Measurements from ENCODE around the gene ADAM8. TPM values are rescaled to one million over a fixed set of nuclear protein-coding genes. Genes with fewer than 3 reads are reported as not detected.
A peak's percentile ranks its signal among the peaks of the same experiment; 100 is the strongest.

The ADAM8 gene
- total RNA-seq, 2 donors from 2014 or later = 156 to 218 TPM

DNA sequence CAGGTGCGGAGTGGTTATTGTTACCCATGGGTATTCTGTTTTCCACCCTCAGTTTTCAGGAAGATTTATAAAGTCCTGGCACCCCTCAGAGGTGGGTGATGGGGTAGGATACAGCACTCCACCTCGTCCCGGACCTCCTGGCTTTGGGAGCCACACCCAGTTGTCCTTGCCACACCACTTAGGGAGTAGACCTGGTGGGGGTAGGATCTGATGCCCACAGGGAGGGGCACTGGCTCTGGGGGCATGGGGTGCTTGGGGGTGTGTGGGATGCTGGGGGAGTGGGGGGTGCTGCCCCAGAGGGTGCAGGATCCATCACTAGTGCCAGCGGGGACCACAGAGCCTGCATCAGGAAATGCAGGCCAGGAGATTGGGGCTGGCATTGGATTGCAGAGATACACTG is 36.5 kb upstream of the ADAM8 start:
- no peaks in the 10 kb centered on the region for H3K4me1 Mint-ChIP-seq (ENCODE audit: low read depth)
- no peak for ATAC-seq (replicated peaks in 1 of 2)
- H3K9me3 Mint-ChIP-seq = no peaks in the 10 kb centered on the region
- peaks cover under 1% of the 10 kb centered on the region in 2 donors for H3K36me3 Mint-ChIP-seq (ENCODE audit: insufficient read depth in 2 of 2)
- H3K27ac Mint-ChIP-seq = no peak overlapping the region
- no peak for DNase-seq
- no peak overlapping the region for H3K4me3 Mint-ChIP-seq
- no peaks in the 10 kb centered on the region for H3K27me3 Mint-ChIP-seq (ENCODE audit: low read depth)

DNA sequence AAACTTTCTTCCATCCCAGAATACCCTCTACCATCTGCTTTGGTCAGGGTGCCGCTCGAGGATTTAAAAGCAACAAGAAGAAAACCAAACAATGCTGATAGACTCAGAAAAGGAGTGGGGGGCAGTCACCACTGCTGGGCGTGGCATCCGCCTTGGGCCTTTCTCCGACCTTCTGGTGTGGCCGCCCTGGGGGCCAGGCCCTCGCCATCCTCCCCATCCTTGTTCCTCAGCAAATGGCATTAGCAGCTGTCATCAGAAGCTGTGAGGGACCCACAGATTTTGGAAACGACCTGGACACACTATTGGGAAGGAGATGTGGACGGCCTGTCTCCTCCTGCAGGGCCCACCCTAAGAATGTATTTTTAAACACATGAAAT is 36.1 kb upstream of the ADAM8 start:
- DNase-seq (no peak), ATAC-seq (replicated peaks in 1 of 2) (no peak)
- Mint-ChIP-seq H3K27me3 (ENCODE audit: low read depth) (no peaks in the 10 kb centered on the region), H3K36me3 (ENCODE audit: insufficient read depth in 2 of 2) (peaks cover 4% of the 10 kb centered on the region in 2 donors), H3K9me3 (no peaks in the 10 kb centered on the region), H3K27ac (no peak overlapping the region), H3K4me1 (ENCODE audit: low read depth) (peaks cover 3% of the 10 kb centered on the region), H3K4me3 (no peak overlapping the region)

- H3K36me3 Mint-ChIP-seq (ENCODE audit: insufficient read depth in 2 of 2) = peaks cover 4 to 5% of the 10 kb centered on the region in 2 donors
- no peak for DNase-seq
- no peaks in the 10 kb centered on the region for H3K9me3 Mint-ChIP-seq
- H3K4me1 Mint-ChIP-seq (ENCODE audit: low read depth) = peaks cover 9% of the 10 kb centered on the region
- no peak overlapping the region for H3K4me3 Mint-ChIP-seq
- H3K27ac Mint-ChIP-seq = no peak overlapping the region
- ATAC-seq (replicated peaks in 1 of 2) = no peak
- H3K27me3 Mint-ChIP-seq (ENCODE audit: low read depth) = no peaks in the 10 kb centered on the region
Observed at GRCh38 chr10:133312016-133312768, 35.5 kb upstream of the ADAM8 start.

DNA sequence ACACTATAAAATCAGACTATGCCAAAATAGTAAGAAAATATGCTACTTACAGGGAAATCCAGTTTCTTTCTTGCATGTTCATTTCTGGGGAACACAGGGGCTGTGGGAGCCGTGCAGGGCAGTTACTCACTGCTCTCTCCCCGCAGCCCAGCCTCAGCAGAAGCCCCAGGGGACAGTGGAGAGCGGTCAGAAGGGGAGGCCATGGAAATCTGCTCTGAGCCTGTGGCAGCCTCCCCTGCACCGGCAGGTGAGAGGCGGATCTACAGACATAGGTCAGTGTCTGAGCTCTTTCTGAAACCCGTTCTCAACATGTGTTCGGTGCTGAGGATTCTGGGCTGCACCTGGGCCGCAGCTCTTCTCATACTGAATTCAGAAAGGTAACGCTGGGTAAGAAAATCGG is 34.9 kb upstream of the ADAM8 start:
- H3K4me1 Mint-ChIP-seq (ENCODE audit: low read depth) = peaks cover 15% of the 10 kb centered on the region
- no peaks in the 10 kb centered on the region for H3K27me3 Mint-ChIP-seq (ENCODE audit: low read depth)
- peaks cover 4 to 5% of the 10 kb centered on the region in 2 donors for H3K36me3 Mint-ChIP-seq (ENCODE audit: insufficient read depth in 2 of 2)
- H3K9me3 Mint-ChIP-seq = no peaks in the 10 kb centered on the region
- H3K4me3 Mint-ChIP-seq = no peak overlapping the region
- DNase-seq (no peak), ATAC-seq (replicated peaks in 1 of 2) (no peak)
- H3K27ac Mint-ChIP-seq = no peak overlapping the region

GRCh38 chr10:133310789-133311188 is 34.1 kb upstream of the ADAM8 start:
- Mint-ChIP-seq H3K27me3 (ENCODE audit: low read depth) (no peaks in the 10 kb centered on the region), H3K4me1 (ENCODE audit: low read depth) (peaks cover 16% of the 10 kb centered on the region), H3K9me3 (no peaks in the 10 kb centered on the region), H3K4me3 (no peak overlapping the region), H3K27ac (no peak overlapping the region), H3K36me3 (ENCODE audit: insufficient read depth in 2 of 2) (peaks cover 4 to 5% of the 10 kb centered on the region in 2 donors)
- ATAC-seq (replicated peaks in 1 of 2) (no peak), DNase-seq (no peak)

DNA sequence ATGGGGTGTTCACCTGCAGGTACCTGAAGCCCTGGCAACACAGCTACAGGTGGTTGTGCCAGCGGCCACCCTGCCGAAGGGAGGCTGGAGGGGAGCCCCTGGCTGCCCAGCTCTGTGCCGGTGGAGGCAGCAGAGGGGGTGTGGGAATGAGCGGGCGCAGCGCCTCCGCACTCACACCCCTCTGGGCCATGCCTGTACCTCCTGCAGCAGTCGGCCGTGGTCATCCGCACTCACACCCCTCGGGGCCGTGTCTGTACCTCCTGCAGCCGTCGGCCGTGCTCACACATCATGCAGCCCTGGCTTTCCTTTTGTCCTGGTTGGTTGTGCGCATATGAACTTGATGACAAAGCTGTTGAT is 33.7 kb upstream of the ADAM8 start:
- DNase-seq = no peak
- no peak for ATAC-seq (replicated peaks in 1 of 2)

GRCh38 chr10:133309720-133310398 is 33.2 kb upstream of the ADAM8 start:
- Mint-ChIP-seq H3K4me3 (peak overlapping the region; percentile 37 to 78), H3K4me1 (ENCODE audit: low read depth) (peaks cover 24% of the 10 kb centered on the region), H3K27me3 (ENCODE audit: low read depth) (no peaks in the 10 kb centered on the region), H3K27ac (no peak overlapping the region), H3K36me3 (ENCODE audit: insufficient read depth in 2 of 2) (peaks cover 4 to 5% of the 10 kb centered on the region in 2 donors), H3K9me3 (no peaks in the 10 kb centered on the region)
- DNase-seq = no peak
- no peak for ATAC-seq (replicated peaks in 1 of 2)

More for the DNA sequence above, 33.7 kb upstream of the ADAM8 start:
- H3K27me3 Mint-ChIP-seq (ENCODE audit: low read depth) = no peaks in the 10 kb centered on the region
- H3K36me3 Mint-ChIP-seq (ENCODE audit: insufficient read depth in 2 of 2) = peaks cover 4 to 5% of the 10 kb centered on the region in 2 donors
- H3K4me1 Mint-ChIP-seq (ENCODE audit: low read depth) = peaks cover 19% of the 10 kb centered on the region
- peak overlapping the region in 1 of 2 donors; percentile 78 for H3K4me3 Mint-ChIP-seq
- H3K27ac Mint-ChIP-seq = no peak overlapping the region
- H3K9me3 Mint-ChIP-seq = no peaks in the 10 kb centered on the region

DNA sequence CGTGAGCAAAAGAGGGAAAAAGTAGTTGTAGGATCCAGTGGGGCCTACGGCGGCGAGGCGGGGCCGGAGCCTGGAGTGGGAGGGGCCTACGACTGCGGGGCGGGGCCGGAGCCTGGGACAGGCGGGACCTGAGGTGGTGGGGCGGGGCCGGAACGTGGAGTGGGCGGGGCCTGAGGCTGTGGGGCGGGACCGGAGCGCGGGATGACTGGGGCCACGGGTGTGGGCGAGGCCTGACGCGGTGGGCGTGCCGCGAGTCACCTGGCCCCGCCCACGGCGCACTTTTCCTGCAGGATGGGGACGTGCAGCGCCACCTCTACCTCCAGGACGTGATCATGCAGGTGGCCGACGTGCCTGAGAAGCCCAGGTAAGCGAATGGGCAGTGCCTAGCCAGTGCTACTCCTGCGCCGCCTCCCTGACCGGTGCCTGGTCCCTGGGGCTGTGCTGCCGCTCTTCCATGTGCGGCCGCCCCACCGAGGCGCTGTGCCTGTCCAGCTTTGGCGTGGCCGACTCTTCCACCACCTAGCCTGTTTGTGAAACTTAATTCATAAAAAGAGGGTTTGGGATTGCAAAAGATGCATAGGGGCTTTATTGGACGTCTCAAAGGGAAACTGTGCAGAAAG is 32.5 kb upstream of the ADAM8 start:
- no peaks in the 10 kb centered on the region for H3K9me3 Mint-ChIP-seq
- peaks cover 4 to 5% of the 10 kb centered on the region in 2 donors for H3K36me3 Mint-ChIP-seq (ENCODE audit: insufficient read depth in 2 of 2)
- peak overlapping the region; percentile 74 to 78 for H3K4me3 Mint-ChIP-seq
- peak overlapping the region; percentile 54 for H3K27ac Mint-ChIP-seq
- no peaks in the 10 kb centered on the region for H3K27me3 Mint-ChIP-seq (ENCODE audit: low read depth)
- DNase-seq (peak; percentile 92 to 96), ATAC-seq (replicated peaks in 1 of 2) (peak; percentile 88)
- H3K4me1 Mint-ChIP-seq (ENCODE audit: low read depth) = peaks cover 30% of the 10 kb centered on the region

GRCh38 chr10:133308421-133309099 is 31.9 kb upstream of the ADAM8 start, which contains the start of the genes TUBGCP2 and ZNF511:
TUBGCP2 (minus strand) TSS chr10:133308872; CDS start chr10:133302941, 5,931 bp downstream.
ZNF511 (plus strand) TSS chr10:133308914; CDS start chr10:133308944, 30 bp downstream.
- peak within 1 kb of the TSS; percentile 97 to 98 for H3K4me3 Mint-ChIP-seq
- ATAC-seq (replicated peaks in 1 of 2) (peak; percentile 85 to 87), DNase-seq (peak; percentile 91 to 94)
- H3K36me3 Mint-ChIP-seq (ENCODE audit: insufficient read depth in 2 of 2) = peaks cover 4 to 5% of the 10 kb centered on the region in 2 donors
- H3K9me3 Mint-ChIP-seq = no peaks in the 10 kb centered on the region
- peaks cover 32% of the 10 kb centered on the region for H3K4me1 Mint-ChIP-seq (ENCODE audit: low read depth)
- H3K27ac Mint-ChIP-seq = peak within 1 kb of the TSS; percentile 99
- H3K27me3 Mint-ChIP-seq (ENCODE audit: low read depth) = no peaks in the 10 kb centered on the region

GRCh38 chr10:133307776-133308420 is 31.2 kb upstream of the ADAM8 start:
- Mint-ChIP-seq H3K27me3 (ENCODE audit: low read depth) (no peaks in the 10 kb centered on the region), H3K36me3 (ENCODE audit: insufficient read depth in 2 of 2) (peaks cover 4 to 5% of the 10 kb centered on the region in 2 donors), H3K27ac (peak overlapping the region; percentile 99), H3K4me3 (peak overlapping the region; percentile 97 to 98), H3K4me1 (ENCODE audit: low read depth) (peaks cover 34% of the 10 kb centered on the region), H3K9me3 (no peaks in the 10 kb centered on the region)
- peak; percentile 44 to 50 for ATAC-seq (replicated peaks in 1 of 2)
- DNase-seq = peak; percentile 86 to 88

- no peaks in the 10 kb centered on the region for H3K9me3 Mint-ChIP-seq
- DNase-seq = no peak
Observed at GRCh38 chr10:133306941-133307379, 30.3 kb upstream of the ADAM8 start.

GRCh38 chr10:133306097-133306476 is 29.4 kb upstream of the ADAM8 start:
- Mint-ChIP-seq H3K27ac (no peak overlapping the region), H3K4me3 (no peak overlapping the region), H3K9me3 (no peaks in the 10 kb centered on the region), H3K4me1 (ENCODE audit: low read depth) (peaks cover 34% of the 10 kb centered on the region), H3K27me3 (ENCODE audit: low read depth) (no peaks in the 10 kb centered on the region), H3K36me3 (ENCODE audit: insufficient read depth in 2 of 2) (peaks cover 4 to 5% of the 10 kb centered on the region in 2 donors)
- DNase-seq (no peak), ATAC-seq (replicated peaks in 1 of 2) (no peak)

More at GRCh38 chr10:133306941-133307379, 30.3 kb upstream of the ADAM8 start:
- Mint-ChIP-seq H3K27ac (no peak overlapping the region), H3K27me3 (ENCODE audit: low read depth) (no peaks in the 10 kb centered on the region), H3K4me3 (peak overlapping the region; percentile 97 to 98), H3K4me1 (ENCODE audit: low read depth) (peaks cover 34% of the 10 kb centered on the region), H3K36me3 (ENCODE audit: insufficient read depth in 2 of 2) (peaks cover 4 to 5% of the 10 kb centered on the region in 2 donors)
- no peak for ATAC-seq (replicated peaks in 1 of 2)
